Naive thymus-derived CD8-positive, alpha-beta T cell (primary cell): Measurements from ENCODE around the gene GGTA1. TPM values are rescaled to one million over a fixed set of nuclear protein-coding genes. Genes with fewer than 3 reads are reported as not detected.

Experiments
- ATAC-seq, 2 donors: fragments of 150-1000 bp; cut with Tn5 transposase in 1 of 2; sonication (Bioruptor Pico), chemical (Tn5 transposase) in 1 of 2; 1 replicate in 1 of 2; 2 replicates in 1 of 2; pipeline ENCODE4 v1.10.0; 2021; ENCODE audit warnings: mild to moderate bottlenecking in 2 of 2, moderate library complexity in 2 of 2
- POLR2A ChIA-PET: fragments of 350-600 bp; sonication (Branson Sonifier 250); formaldehyde crosslinking; loops from one replicate; lab custom pipeline; 2021; ENCODE audit warnings: antibody characterized with exemption; lab: Charles Lee
- DNase-seq, 10 donors: peaks; one replicate each; pipeline versions ENCODE4 v3.0.0 to v3.0.0-alpha.2; 2020 to 2022
- H3K27ac Mint-ChIP-seq, 10 donors: one replicate each; pipeline ENCODE4 v1.8.0; 2020 to 2022; ENCODE audit warnings: mild to moderate bottlenecking in 10 of 10, mixed read lengths in 10 of 10, moderate library complexity in 4 of 10, inconsistent platforms in 1 of 10
- H3K27me3 Mint-ChIP-seq, 5 donors: one replicate each; pipeline ENCODE4 v1.8.0; 2021 to 2022; ENCODE audit warnings: mixed read lengths in 5 of 5
- H3K36me3 Mint-ChIP-seq, 3 donors: one replicate each; pipeline ENCODE4 v1.8.0; 2020 to 2022; ENCODE audit warnings: mixed read lengths in 3 of 3, mild to moderate bottlenecking in 2 of 3, inconsistent platforms in 1 of 3
- H3K4me1 Mint-ChIP-seq, 4 donors: one replicate each; pipeline ENCODE4 v1.8.0; 2021 to 2022; ENCODE audit warnings: mixed read lengths in 4 of 4
- H3K4me3 Mint-ChIP-seq, 10 donors: one replicate each; pipeline ENCODE4 v1.8.0; 2020 to 2022; ENCODE audit warnings: mild to moderate bottlenecking in 10 of 10, mixed read lengths in 10 of 10, moderate library complexity in 6 of 10, inconsistent platforms in 1 of 10
- H3K9me3 Mint-ChIP-seq, 9 donors: one replicate each; pipeline ENCODE4 v1.8.0; 2020 to 2022; ENCODE audit warnings: mixed read lengths in 9 of 9, mild to moderate bottlenecking in 3 of 9, inconsistent platforms in 1 of 9, moderate library complexity in 1 of 9
- polyA plus RNA-seq, 3 donors: library from polyadenylated mRNA; unstranded; fragments of 300-500 nt; fragmentation: Illumina TruSeq; gene quantifications; one replicate each; pipeline ENCODE4 v1.2.3, GENCODE V29; 2021
- total RNA-seq, 8 experiments: library from RNA in 2 of 8; stranded (reverse) in 2 of 8; gene quantifications; one replicate each; pipeline ENCODE4 v1.2.3 and lab custom pipeline; 2021 to 2026

GGTA1 gene
- total and polyA plus RNA-seq, 5 experiments from 2014 or later: 0.34 TPM; not detected in 4

- DNase-seq (no peak), ATAC-seq (no peak)
- Mint-ChIP-seq H3K27ac (no peak overlapping the region), H3K4me3 (no peak overlapping the region), H3K27me3 (peaks cover 3 to 16% (median 6%) of the 10 kb centered on the region in 5 donors), H3K9me3 (peaks cover 4 to 21% (median 15%) of the 10 kb centered on the region in 9 donors), H3K36me3 (peaks cover 2 to 17% (median 15%) of the 10 kb centered on the region in 3 donors), H3K4me1 (peaks cover 0 to 8% (median 2%) of the 10 kb centered on the region in 4 donors)
- POLR2A ChIA-PET: no interaction called here
These were observed 75.6 kb downstream of the GGTA1 start for GRCh38 chr9:121424024-121424432.

- no peaks in the 10 kb centered on the region for H3K4me1 Mint-ChIP-seq
- no peak overlapping the region for H3K4me3 Mint-ChIP-seq
- DNase-seq (no peak), ATAC-seq (no peak)
- H3K9me3 Mint-ChIP-seq: peaks cover 0 to 4% (median 0%) of the 10 kb centered on the region in 9 donors
- no peak overlapping the region for H3K27ac Mint-ChIP-seq
- H3K27me3 Mint-ChIP-seq: peaks cover 0 to 2% (median 0%) of the 10 kb centered on the region in 5 donors
- POLR2A ChIA-PET: no interaction called here
- peaks cover 0 to under 1% (median 0%) of the 10 kb centered on the region in 3 donors for H3K36me3 Mint-ChIP-seq
These were observed 87.7 kb downstream of the GGTA1 start for GRCh38 chr9:121411993-121412392.

GRCh38 chr9:121405899-121406298 lies 93.7 kb downstream of the GGTA1 start:
- Mint-ChIP-seq H3K36me3 (peaks cover 0 to 4% (median 2%) of the 10 kb centered on the region in 3 donors), H3K27me3 (no peaks in the 10 kb centered on the region), H3K27ac (no peak overlapping the region), H3K9me3 (peaks cover 0 to 6% (median 2%) of the 10 kb centered on the region in 9 donors), H3K4me3 (no peak overlapping the region), H3K4me1 (no peaks in the 10 kb centered on the region)
- DNase-seq (no peak), ATAC-seq (no peak)
- POLR2A ChIA-PET: no interaction called here

Other genes starting within 250 kb of the GGTA1 start
- gene GSN, start 231.7 kb downstream of the GGTA1 start, total RNA-seq: 1 to 10 TPM; 7.0 to 7.9 TPM
- gene GSN, start 231.7 kb downstream of the GGTA1 start, polyA plus RNA-seq: 1 to 10 TPM; 2.0 to 3.3 (median 3.0) TPM
- gene STOM, start 129.6 kb downstream of the GGTA1 start, total RNA-seq: 10 to 100 TPM; 16.0 to 17.9 TPM
- gene STOM, start 129.6 kb downstream of the GGTA1 start, polyA plus RNA-seq: 100 to 1,000 TPM in 1 of 3 donors, 10 to 100 TPM in 2; 18.7 to 193 (median 19.5) TPM
- gene DAB2IP, start 151.8 kb upstream of the GGTA1 start, total RNA-seq: not detected
- not detected for gene DAB2IP, start 151.8 kb upstream of the GGTA1 start, polyA plus RNA-seq